Inferior parietal cortex (tissue), 1 donor: Measurements from ENCODE around the gene TMOD2.

Experiments
- DNase-seq: peaks from one replicate; pipeline ENCODE4 v3.0.0-alpha.2; 2016; ENCODE audit errors: extremely low spot score

Gene TMOD2

DNA sequence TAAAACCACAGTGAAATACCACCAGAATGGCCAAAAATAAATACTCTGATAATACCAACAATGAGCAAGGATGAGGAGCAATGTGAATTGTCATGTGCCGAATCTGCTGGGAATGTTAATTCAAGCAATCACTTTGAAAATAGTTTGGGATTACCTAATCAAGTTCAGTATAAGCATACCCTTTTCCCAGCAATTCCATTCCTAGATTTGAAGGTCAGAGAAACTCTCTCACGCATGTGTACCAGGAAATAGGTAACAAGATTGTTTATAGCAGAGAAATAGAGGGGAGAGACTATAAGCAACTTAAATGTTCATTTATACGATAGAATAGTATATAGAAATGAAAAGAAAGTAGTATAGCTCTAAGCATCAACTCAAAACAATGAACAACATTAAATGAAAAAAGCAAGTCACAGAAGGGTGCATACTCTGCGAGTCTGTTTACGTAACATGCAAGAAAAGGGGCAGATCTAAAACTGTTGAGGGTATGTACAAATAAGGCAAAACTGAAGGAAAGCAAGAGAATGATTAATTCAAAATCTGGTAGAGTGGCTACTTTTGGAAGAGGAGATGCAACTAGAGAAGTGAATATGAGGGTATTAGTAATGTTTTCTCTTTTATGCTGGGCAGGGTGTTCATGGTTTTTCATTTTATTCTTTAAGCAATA, 105.5 kb downstream of the TMOD2 start:
- DNase-seq, result no peak

DNA sequence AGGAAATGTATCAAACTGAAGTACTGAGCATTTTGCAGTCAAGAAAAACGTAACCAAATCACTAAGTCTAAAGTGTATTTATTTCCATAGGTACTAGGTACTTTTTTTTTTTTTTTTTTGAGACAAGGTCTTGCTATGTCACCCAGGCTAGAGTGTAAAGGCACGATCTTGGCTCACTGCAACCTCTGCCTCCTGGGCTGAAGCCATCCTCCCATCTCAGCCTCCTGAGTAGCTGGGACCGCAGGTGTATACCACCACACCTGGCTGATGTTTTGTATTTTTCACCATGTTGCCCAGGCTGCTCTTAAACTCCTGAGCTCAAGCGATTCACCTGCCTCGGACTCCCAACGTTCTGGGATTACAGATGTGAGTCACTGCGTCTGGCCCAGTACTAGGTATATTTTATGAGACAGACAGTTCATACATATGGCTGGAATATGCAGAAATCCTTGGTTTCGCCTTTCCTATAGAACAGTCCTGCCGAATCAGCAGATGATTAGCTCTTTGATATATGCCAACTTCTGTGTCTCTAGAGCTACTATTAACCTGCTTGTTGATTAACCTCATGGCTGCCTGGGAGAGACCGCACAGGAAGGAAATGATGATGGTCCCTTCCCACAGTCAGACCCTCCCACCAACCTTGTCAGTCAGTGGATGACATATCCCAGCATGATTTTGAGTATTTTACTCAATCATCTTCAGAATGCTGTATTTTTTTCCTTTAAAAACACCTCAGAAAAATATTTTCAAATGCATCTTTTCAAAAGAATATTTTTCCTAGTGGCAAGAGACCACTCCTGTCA, 110.4 kb downstream of the TMOD2 start:
- no peak for DNase-seq

GRCh38 chr15:51863131-51863530, 111.7 kb downstream of the TMOD2 start:
- no peak for DNase-seq

DNA sequence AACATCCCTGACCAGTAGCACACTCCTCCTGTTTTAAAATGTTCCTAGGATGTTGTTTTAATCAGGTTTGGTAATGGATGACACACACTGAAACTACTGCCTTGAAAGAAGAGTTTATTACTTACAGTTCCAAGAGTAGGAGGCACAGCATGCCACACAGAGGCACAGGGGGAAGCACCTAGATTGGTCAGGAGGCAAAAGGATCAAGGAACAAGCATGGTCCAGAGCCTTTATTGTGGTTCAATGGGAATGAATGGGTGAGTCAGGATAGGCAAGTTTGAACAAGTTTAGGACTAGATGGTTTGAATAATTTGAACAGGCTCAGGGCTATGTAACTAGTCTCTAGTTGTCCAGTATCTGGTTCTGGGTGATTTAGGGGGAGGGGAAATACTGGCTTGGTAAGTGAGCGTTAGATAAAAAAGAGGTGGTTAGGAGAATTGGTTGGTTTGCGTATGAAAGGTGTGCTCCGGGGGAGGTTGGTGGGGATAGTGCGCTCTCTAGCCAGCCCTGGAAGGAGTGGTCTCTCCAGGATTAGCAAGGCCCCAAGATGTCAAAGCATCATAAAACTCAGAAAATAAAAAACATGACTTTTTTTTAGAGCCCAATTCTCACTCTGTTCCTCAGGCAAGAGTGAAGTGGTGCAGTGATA, 113.1 kb downstream of the TMOD2 start:
- DNase-seq, result no peak

DNA sequence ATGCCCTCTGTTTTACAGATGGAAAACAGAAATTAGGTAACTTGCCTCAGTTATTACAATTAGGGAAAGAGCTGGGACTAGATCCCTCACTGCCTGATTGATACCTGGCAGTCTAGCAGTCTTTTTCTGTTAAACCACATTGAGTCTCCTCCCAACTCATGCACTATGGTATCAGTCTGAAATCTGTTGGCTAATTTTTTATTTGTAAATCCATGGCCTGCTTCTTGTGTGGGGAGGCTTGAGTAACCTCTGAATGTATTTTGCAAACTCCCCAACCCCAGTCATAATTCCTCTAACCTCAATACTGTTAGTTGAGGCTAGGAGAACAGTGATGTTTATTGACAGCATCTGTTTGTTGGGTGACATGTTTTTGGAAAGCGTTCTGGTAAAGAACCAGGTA, 113.9 kb downstream of the TMOD2 start:
- DNase-seq, result no peak
